Superior temporal gyrus (tissue), 1 donor: Measurements from ENCODE around the gene CXCL11.
"Not testable (repeated sequence)": the region's sequence is repeated elsewhere in the genome, so short reads cannot be mapped to it uniquely, and the experiment has no call there.

Source experiments
- DNase-seq: peaks from one replicate; pipeline ENCODE4 v3.0.0-alpha.2; 2016; ENCODE audit errors: extremely low spot score

CXCL11 gene

GRCh38 chr4:76001700-76002099 is 34.2 kb downstream of the CXCL11 start:
- DNase-seq: no peak

- DNase-seq: no peak
These were observed 35.6 kb downstream of the CXCL11 start for GRCh38 chr4:76000279-76000678.

- DNase-seq: not testable (repeated sequence)
These were observed 37.2 kb downstream of the CXCL11 start for GRCh38 chr4:75998525-75999147.

GRCh38 chr4:75997946-75998345 is 37.9 kb downstream of the CXCL11 start:
- no peak for DNase-seq

- DNase-seq: no peak
These were observed 38.8 kb downstream of the CXCL11 start for GRCh38 chr4:75997081-75997480.

- peak; percentile 93 for DNase-seq
These were observed 40.1 kb downstream of the CXCL11 start for GRCh38 chr4:75995727-75996126.

GRCh38 chr4:75992462-75992861 is 43.4 kb downstream of the CXCL11 start:
- no peak for DNase-seq

- no peak for DNase-seq
These were observed 45.9 kb downstream of the CXCL11 start for GRCh38 chr4:75989846-75990528.

GRCh38 chr4:75985116-75985515 is 50.8 kb downstream of the CXCL11 start:
- no peak for DNase-seq
